ENCODE measurements around the gene FARS2. TPM values are rescaled to one million over a fixed set of nuclear protein-coding genes. Genes with fewer than 3 reads are reported as not detected.

Gene FARS2
- total and polyA plus RNA-seq, 9 of the 15 experiments (the other 6 are each of a cell fraction or from before 2014, with no cell fraction given), result 16.5 to 62.2 (median 27.0) TPM

DNA sequence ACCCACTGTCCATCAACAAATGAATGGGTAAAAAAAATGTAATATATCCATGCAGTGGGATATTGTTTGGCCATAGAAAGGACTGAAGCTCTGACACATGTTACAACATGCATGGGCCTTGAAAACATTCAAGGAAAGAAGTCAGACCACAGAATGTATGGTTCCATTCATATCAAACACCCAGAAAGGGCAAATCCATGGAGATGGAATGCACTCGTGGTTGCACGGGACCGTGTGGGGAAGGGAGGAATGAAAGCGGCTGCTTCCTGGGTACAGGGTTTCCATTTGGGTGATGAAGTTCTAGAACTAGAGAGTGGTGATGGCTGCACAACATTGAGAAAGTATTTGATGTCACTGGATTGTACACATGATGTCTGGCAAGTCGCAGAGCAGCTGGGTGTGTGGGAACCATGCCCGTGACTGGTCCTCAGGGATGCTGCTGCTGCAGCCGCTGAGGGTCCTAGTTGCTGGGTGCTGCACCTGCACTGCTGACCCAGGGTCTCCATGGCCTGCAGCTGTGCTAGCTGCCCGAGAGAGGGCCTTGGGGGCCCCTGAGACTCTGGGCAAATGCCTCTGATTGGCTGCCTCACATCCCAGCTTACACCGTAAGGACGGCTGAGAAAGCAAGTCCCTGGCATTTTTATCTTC lies 525.1 kb downstream of the FARS2 start:
- Histone ChIP-seq H3K4me3 (no peak overlapping the region), H3K4me2 (ENCODE audit: insufficient read depth, low read length) (no peak overlapping the region), H3K27me3 (ENCODE audit: control insufficient read depth in 2 of 2, insufficient read depth in 2 of 2, low read length in 2 of 2) (peaks cover 47 to 64% of the 10 kb centered on the region in 2 experiments), H3K27ac (ENCODE audit: extremely low read depth, low read depth, low read length) (no peak overlapping the region), H3K4me1 (replicated peaks in 1 of 2; ENCODE audit: control insufficient read depth in 2 of 2, insufficient read depth in 2 of 2, low read length in 2 of 2) (no peaks in the 10 kb centered on the region; a peak in 1 of 5 replicates), H3K79me2 (ENCODE audit: control insufficient read depth, insufficient read depth, low read length) (no peaks in the 10 kb centered on the region), H2AFZ (ENCODE audit: low read depth, low read length) (no peak overlapping the region), H3K9me3 (replicated peaks; ENCODE audit: control insufficient read depth, insufficient read depth, low read depth, low read length) (no peaks in the 10 kb centered on the region), H3K9ac (ENCODE audit: insufficient read depth in 1 of 2, low read depth in 2 of 2, low read length in 2 of 2) (no peak overlapping the region), H4K20me1 (replicated peaks; ENCODE audit: control insufficient read depth, insufficient read depth, low read length) (0 out of 2 replicates have a peak, but pooled peaks cover 4% of the 10 kb centered on the region), H3K9me1 (ENCODE audit: control insufficient read depth, insufficient read depth, low read length) (no peaks in the 10 kb centered on the region), H3K36me3 (ENCODE audit: control insufficient read depth, insufficient read depth, low read length) (no peaks in the 10 kb centered on the region)
- ATAC-seq, result peak; percentile 27; the same call in 2 of the 3 replicates
- no TSS peak for BruUV-seq (replicated peaks)
- intact Hi-C loops (cut with micrococcal nuclease), result no loop called here
- no peak for FAIRE-seq
- ChIA-PET POLR2A (no interaction called here), CTCF (ENCODE audit: low intra/inter-chr PET ratio) (no interaction called here)
- no peak for DNase-seq (ENCODE audit: extremely low read depth in 1 of 4, low spot score in 3 of 4)
- 7% methylated on average over 10 of the region's 10 CpGs for WGBS (ENCODE audit: insufficient coverage, low coverage, missing lambda C conversion rate)
- TF ChIP-seq ZC3H8 (IDR thresholded peaks at IDR 0.05) (no peak), NFYB (IDR thresholded peaks at IDR 0.05; ENCODE audit: extremely low read depth, insufficient read length) (peak; percentile 36)
- in situ Hi-C loops (cut with MboI), result no loop called here

GRCh38 chr6:5786969-5787720 lies 525.8 kb downstream of the FARS2 start:
- ATAC-seq (no peak), FAIRE-seq (no peak), DNase-seq (ENCODE audit: extremely low read depth in 1 of 4, low spot score in 3 of 4) (no peak)
- Histone ChIP-seq H3K27me3 (ENCODE audit: control insufficient read depth in 2 of 2, insufficient read depth in 2 of 2, low read length in 2 of 2) (peaks cover 42 to 57% of the 10 kb centered on the region in 2 experiments), H3K36me3 (ENCODE audit: control insufficient read depth, insufficient read depth, low read length) (no peaks in the 10 kb centered on the region), H3K9me1 (ENCODE audit: control insufficient read depth, insufficient read depth, low read length) (no peaks in the 10 kb centered on the region), H3K4me1 (replicated peaks in 1 of 2; ENCODE audit: control insufficient read depth in 2 of 2, insufficient read depth in 2 of 2, low read length in 2 of 2) (no peaks in the 10 kb centered on the region; a peak in 1 of 5 replicates), H3K27ac (ENCODE audit: extremely low read depth, low read depth, low read length) (no peak overlapping the region), H3K4me3 (no peak overlapping the region), H4K20me1 (replicated peaks; ENCODE audit: control insufficient read depth, insufficient read depth, low read length) (0 out of 2 replicates have a peak, but pooled peaks cover 4% of the 10 kb centered on the region), H3K9ac (ENCODE audit: insufficient read depth in 1 of 2, low read depth in 2 of 2, low read length in 2 of 2) (no peak overlapping the region), H3K79me2 (ENCODE audit: control insufficient read depth, insufficient read depth, low read length) (no peaks in the 10 kb centered on the region), H3K4me2 (ENCODE audit: insufficient read depth, low read length) (no peak overlapping the region), H2AFZ (ENCODE audit: low read depth, low read length) (no peak overlapping the region), H3K9me3 (replicated peaks; ENCODE audit: control insufficient read depth, insufficient read depth, low read depth, low read length) (no peaks in the 10 kb centered on the region)
- intact Hi-C loops (cut with micrococcal nuclease) (no loop called here), in situ Hi-C loops (cut with MboI) (no loop called here)
- ChIA-PET CTCF (ENCODE audit: low intra/inter-chr PET ratio) (no interaction called here), POLR2A (no interaction called here)
- no TSS peak for BruUV-seq (replicated peaks)
- TF ChIP-seq HIVEP1 (CRISPR knock-in tag; IDR thresholded peaks at IDR 0.05) (no peak), ZNF778 (CRISPR knock-in tag; IDR thresholded peaks at IDR 0.05) (no peak), CCAR2 (IDR thresholded peaks at IDR 0.05; ENCODE audit: low read depth, low read length) (no peak), THAP7 (CRISPR knock-in tag; IDR thresholded peaks at IDR 0.05) (no peak), NR2C1 (IDR thresholded peaks at IDR 0.05) (no peak), NR2C1 (tag; IDR thresholded peaks at IDR 0.05) (no peak), MTA3 (IDR thresholded peaks at IDR 0.05; ENCODE audit: borderline replicate concordance) (no peak), ZNF449 (CRISPR knock-in tag; IDR thresholded peaks at IDR 0.05) (no peak), RAD51 (IDR thresholded peaks at IDR 0.05; ENCODE audit: borderline replicate concordance, low read depth) (no peak)
- WGBS (ENCODE audit: insufficient coverage, low coverage, missing lambda C conversion rate), result under 1% methylated on average over 11 of the region's 11 CpGs
